ENCODE measurements around the gene ACACA. TPM values are rescaled to one million over a fixed set of nuclear protein-coding genes. Genes with fewer than 3 reads are reported as not detected.

Gene ACACA
- total and polyA plus RNA-seq, 2 donors (not counting 1 experiment from before 2014, with no cell fraction given) = 4.8 to 26.2 TPM

- H3K9me3 Mint-ChIP-seq (ENCODE audit: insufficient read depth) = no peaks in the 10 kb centered on the region
- no peak for TF ChIP-seq CTCF (IDR thresholded peaks at IDR 0.05)
- no peak for TF ChIP-seq EZH2 (IDR thresholded peaks at IDR 0.05; ENCODE audit: borderline replicate concordance, insufficient read depth, low read depth, low read length, poor library complexity, severe bottlenecking)
- Histone ChIP-seq H3K9ac (ENCODE audit: low read length) (no peak overlapping the region), H3K27ac (ENCODE audit: low read length in 2 of 2) (no peak overlapping the region), H3K36me3 (replicated peaks in 1 of 2; ENCODE audit: control extremely low read depth in 1 of 2, control insufficient read depth in 1 of 2, extremely low read depth in 1 of 2, insufficient read depth in 2 of 2, low read length in 1 of 2) (no peaks in the 10 kb centered on the region), H3K4me1 (ENCODE audit: control insufficient read depth in 2 of 2, insufficient read depth in 2 of 2, low read length in 2 of 2) (peaks cover 0 to 5% of the 10 kb centered on the region in 2 donors), H3K9me3 (ENCODE audit: control extremely low read depth in 1 of 3, control insufficient read depth in 2 of 3, insufficient read depth in 1 of 3, low read length in 2 of 3) (no peaks in the 10 kb centered on the region), H3K27me3 (replicated peaks in 1 of 4; ENCODE audit: control extremely low read depth in 1 of 4, control insufficient read depth in 3 of 4, insufficient read depth in 4 of 4, low read length in 3 of 4) (no peaks in the 10 kb centered on the region), H3K79me2 (ENCODE audit: control insufficient read depth, insufficient read depth, low read length) (peaks cover 11% of the 10 kb centered on the region), H3K4me2 (replicated peaks; ENCODE audit: low read depth, low read length, poor library complexity, severe bottlenecking) (no peak overlapping the region), H2AFZ (ENCODE audit: insufficient read depth, low read depth, low read length, poor library complexity, severe bottlenecking) (no peak overlapping the region), H3K4me3 (ENCODE audit: control extremely low read depth in 1 of 5, extremely low read depth in 1 of 5, insufficient read depth in 1 of 5, low read depth in 2 of 5, low read length in 4 of 5) (no peak overlapping the region), H4K20me1 (ENCODE audit: control insufficient read depth, insufficient read depth, low read length, poor library complexity, severe bottlenecking) (no peaks in the 10 kb centered on the region)
- intact Hi-C loops (cut with micrococcal nuclease) = no loop called here
- CTCF ChIA-PET = interaction anchor here (0.8 to 2.1 kb wide), 3 partner anchors 12 to 27 kb away, joined by 3 to 7 read pairs (median 4); no protein-coding TSS in a partner anchor
- POLR2A ChIA-PET = no interaction called here
- H3K4me1 Mint-ChIP-seq = peaks cover 20% of the 10 kb centered on the region
- ATAC-seq (ENCODE audit: low read depth) (no peak), DNase-seq (no peak)
- no peaks in the 10 kb centered on the region for H3K27me3 Mint-ChIP-seq
- no peak overlapping the region for H3K4me3 Mint-ChIP-seq
- H3K27ac Mint-ChIP-seq = no peak overlapping the region
These were observed 6.1 kb downstream of the ACACA start for GRCh38 chr17:37400505-37400904.

- peaks cover 12% of the 10 kb centered on the region for H3K4me1 Mint-ChIP-seq
- H3K27me3 ChIP-seq (replicated peaks in 1 of 4; ENCODE audit: control extremely low read depth in 1 of 4, control insufficient read depth in 3 of 4, insufficient read depth in 4 of 4, low read length in 3 of 4) = no peaks in the 10 kb centered on the region
- H2AFZ ChIP-seq (ENCODE audit: insufficient read depth, low read depth, low read length, poor library complexity, severe bottlenecking) = no peak overlapping the region
- POLR2A ChIA-PET = no interaction called here
- DNase-seq (no peak), ATAC-seq (ENCODE audit: low read depth) (no peak)
- no peak overlapping the region for H3K4me3 Mint-ChIP-seq
- H3K4me1 ChIP-seq (ENCODE audit: control insufficient read depth in 2 of 2, insufficient read depth in 2 of 2, low read length in 2 of 2) = no peaks in the 10 kb centered on the region
- no peaks in the 10 kb centered on the region for H3K9me3 Mint-ChIP-seq (ENCODE audit: insufficient read depth)
- H3K4me3 ChIP-seq (ENCODE audit: control extremely low read depth in 1 of 5, extremely low read depth in 1 of 5, insufficient read depth in 1 of 5, low read depth in 2 of 5, low read length in 4 of 5) = no peak overlapping the region
- no peaks in the 10 kb centered on the region for H3K36me3 ChIP-seq (replicated peaks in 1 of 2; ENCODE audit: control extremely low read depth in 1 of 2, control insufficient read depth in 1 of 2, extremely low read depth in 1 of 2, insufficient read depth in 2 of 2, low read length in 1 of 2)
- peaks cover 6% of the 10 kb centered on the region for H3K79me2 ChIP-seq (ENCODE audit: control insufficient read depth, insufficient read depth, low read length)
- 100% methylated on average over 3 of the region's 5 CpGs for WGBS (ENCODE audit: insufficient coverage)
- no peak overlapping the region for H3K4me2 ChIP-seq (replicated peaks; ENCODE audit: low read depth, low read length, poor library complexity, severe bottlenecking)
- CTCF ChIA-PET = interaction anchor here (1.9 to 7.8 kb wide), 3 partner anchors 24 to 160 kb away, joined by 5 to 61 read pairs (median 7); partner anchors contain the start of gene C17orf78
- H3K27ac ChIP-seq (ENCODE audit: low read length in 2 of 2) = no peak overlapping the region
- H4K20me1 ChIP-seq (ENCODE audit: control insufficient read depth, insufficient read depth, low read length, poor library complexity, severe bottlenecking) = no peaks in the 10 kb centered on the region
- TF ChIP-seq CTCF (IDR thresholded peaks at IDR 0.05) (no peak), EZH2 (IDR thresholded peaks at IDR 0.05; ENCODE audit: borderline replicate concordance, insufficient read depth, low read depth, low read length, poor library complexity, severe bottlenecking) (no peak)
- no peaks in the 10 kb centered on the region for H3K9me3 ChIP-seq (ENCODE audit: control extremely low read depth in 1 of 3, control insufficient read depth in 2 of 3, insufficient read depth in 1 of 3, low read length in 2 of 3)
- no peaks in the 10 kb centered on the region for H3K27me3 Mint-ChIP-seq
- no peak overlapping the region for H3K27ac Mint-ChIP-seq
- intact Hi-C loops (cut with micrococcal nuclease) = no loop called here
- no peak overlapping the region for H3K9ac ChIP-seq (ENCODE audit: low read length)
These were observed 7.3 kb downstream of the ACACA start for GRCh38 chr17:37399265-37399803.

Data from B cell (primary cell).